B cell (primary cell): ENCODE data around the gene AEBP2. TPM values are rescaled to one million over a fixed set of nuclear protein-coding genes. Genes with fewer than 3 reads are reported as not detected.

Experiments used
- ATAC-seq: fragments of 200-7000 bp; cut with Tn5 transposase; one replicate; pipeline ENCODE4 v1.10.0; 2021; ENCODE audit warnings: low read depth, mild to moderate bottlenecking, moderate number of reproducible peaks, moderate library complexity
- CTCF ChIA-PET: fragments of 350-600 bp; sonication (Branson Sonifier 250); formaldehyde crosslinking; loops from one replicate; lab custom pipeline; 2021; ENCODE audit warnings: antibody characterized with exemption, inconsistent platforms; lab: Charles Lee
- POLR2A ChIA-PET: fragments of 350-600 bp; sonication (Branson Sonifier 250); formaldehyde crosslinking; loops from one replicate; lab custom pipeline; 2021; ENCODE audit warnings: antibody characterized with exemption; lab: Charles Lee
- DNase-seq: peaks from one replicate; pipeline ENCODE4 v3.0.0; 2013
- H2AFZ ChIP-seq: 2 replicates; pipeline ENCODE4 v1.6.1; 2012; ENCODE audit warnings: mild to moderate bottlenecking, low read depth, low read length; ENCODE audit not compliant: insufficient read depth, poor library complexity, severe bottlenecking
- H3K27ac ChIP-seq, 2 donors: 1 replicate in 1 of 2; 2 replicates in 1 of 2; pipeline ENCODE4 v1.5.1; 2012 to 2013; ENCODE audit warnings: low read length in 2 of 2, mild to moderate bottlenecking in 2 of 2, moderate library complexity in 1 of 2
- H3K27me3 ChIP-seq, 4 experiments: fragments of 200-600 bp in 1 of 4; sonication (generic) in 1 of 4; replicated peaks in 1 of 4; 1 replicate in 2 of 4; 2 replicates in 2 of 4; pipeline versions ENCODE4 v1.6.1 to v1.7.0; 2013 to 2016; ENCODE audit warnings: low read length in 3 of 4, mild to moderate bottlenecking in 2 of 4, mixed read lengths in 1 of 4, moderate library complexity in 1 of 4; ENCODE audit not compliant: insufficient read depth in 4 of 4, control insufficient read depth in 3 of 4; ENCODE audit errors: control extremely low read depth in 1 of 4
- H3K36me3 ChIP-seq, 2 experiments: replicated peaks in 1 of 2; 1 replicate in 1 of 2; 2 replicates in 1 of 2; pipeline versions ENCODE4 v1.6.1 to v1.7.1; 2013; ENCODE audit warnings: low read length in 1 of 2; ENCODE audit not compliant: insufficient read depth in 2 of 2, control insufficient read depth in 1 of 2; ENCODE audit errors: control extremely low read depth in 1 of 2, extremely low read depth in 1 of 2
- H3K4me1 ChIP-seq, 2 donors: fragments of 200-600 bp in 1 of 2; sonication (generic) in 1 of 2; 1 replicate in 1 of 2; 2 replicates in 1 of 2; pipeline versions ENCODE4 v1.5.1 to v1.6.1; 2013 to 2017; ENCODE audit warnings: low read length in 2 of 2; ENCODE audit not compliant: control insufficient read depth in 2 of 2, insufficient read depth in 2 of 2
- H3K4me2 ChIP-seq: replicated peaks from 2 replicates; pipeline ENCODE3; 2012; ENCODE audit warnings: mild to moderate bottlenecking, low read depth, low read length; ENCODE audit not compliant: poor library complexity, severe bottlenecking
- H3K4me3 ChIP-seq, 5 experiments: fragments of 200-600 bp in 1 of 5; sonication (generic) in 1 of 5; 1 replicate in 3 of 5; 2 replicates in 2 of 5; pipeline versions ENCODE4 v1.5.1 to v1.7.0; 2011 to 2016; ENCODE audit warnings: low read length in 4 of 5, mild to moderate bottlenecking in 4 of 5, low read depth in 2 of 5, control low read depth in 1 of 5, moderate library complexity in 1 of 5; ENCODE audit not compliant: insufficient read depth in 1 of 5; ENCODE audit errors: control extremely low read depth in 1 of 5, extremely low read depth in 1 of 5
- H3K79me2 ChIP-seq: fragments of 200-600 bp; sonication (generic); one replicate; pipeline ENCODE4 v1.6.0; 2016; ENCODE audit warnings: low read length; ENCODE audit not compliant: control insufficient read depth, insufficient read depth
- H3K9ac ChIP-seq: fragments of 200-600 bp; sonication (generic); 2 replicates; pipeline ENCODE4 v1.6.1; 2017; ENCODE audit warnings: mild to moderate bottlenecking, low read length, moderate library complexity
- H3K9me3 ChIP-seq, 3 donors: one replicate each; pipeline versions ENCODE4 v1.6.1 to v1.7.1; 2013; ENCODE audit warnings: low read length in 2 of 3; ENCODE audit not compliant: control insufficient read depth in 2 of 3, insufficient read depth in 1 of 3; ENCODE audit errors: control extremely low read depth in 1 of 3
- H4K20me1 ChIP-seq: 2 replicates; pipeline ENCODE4 v1.6.0; 2012; ENCODE audit warnings: mild to moderate bottlenecking, low read length; ENCODE audit not compliant: insufficient read depth, control insufficient read depth, poor library complexity, severe bottlenecking
- H3K27ac Mint-ChIP-seq: one replicate; pipeline ENCODE4 v1.8.0; 2021; ENCODE audit warnings: mixed read lengths
- H3K27me3 Mint-ChIP-seq: one replicate; pipeline ENCODE4 v1.8.0; 2021; ENCODE audit warnings: mixed read lengths
- H3K4me1 Mint-ChIP-seq: one replicate; pipeline ENCODE4 v1.8.0; 2021; ENCODE audit warnings: mixed read lengths
- H3K4me3 Mint-ChIP-seq: one replicate; pipeline ENCODE4 v1.8.0; 2021; ENCODE audit warnings: mixed read lengths
- H3K9me3 Mint-ChIP-seq: one replicate; pipeline ENCODE4 v1.8.0; 2022; ENCODE audit warnings: mixed read lengths; ENCODE audit not compliant: insufficient read depth
- EZH2 ChIP-seq: IDR thresholded peaks from 2 replicates; pipeline ENCODE4 v1.6.1; 2012; ENCODE audit warnings: borderline replicate concordance, low read depth, mild to moderate bottlenecking, moderate library complexity, low read length; ENCODE audit not compliant: insufficient read depth, poor library complexity, severe bottlenecking
- WGBS: methylation state at CpG from one replicate; pipeline ENCODE4 v1.1.5; 2013; ENCODE audit warnings: missing lambda C conversion rate; ENCODE audit not compliant: insufficient coverage; 5-methylcytosine and 5-hydroxymethylcytosine counted together
- intact Hi-C: fragments of 100-400 bp; cut with micrococcal nuclease; formaldehyde crosslinking; loops from one replicate; pipeline ENCODE4 v1.10.0; 2022
- polyA plus RNA-seq: library from polyadenylated mRNA; depleted of rRNA; stranded (reverse); fragments of >200 nt; gene quantifications from 2 replicates; pipeline ENCODE4 v1.2.3, GENCODE V29; 2012
- total RNA-seq, 2 donors: library from RNA; stranded (reverse); fragments of 120-200 nt in 1 of 2; gene quantifications; 1 replicate in 1 of 2; 2 replicates in 1 of 2; pipeline versions ENCODE4 v1.2.3 to v1.2.4, GENCODE V29; 2013 to 2022
- TF ChIP-seq, protein P1 (sequence below): fragments of 200-600 bp; IDR thresholded peaks from one replicate; pipeline ENCODE4 v1.8.0; 2022; ENCODE audit warnings: antibody characterized with exemption, mild to moderate bottlenecking

Gene AEBP2
- total and polyA plus RNA-seq, 2 donors (not counting 1 experiment from before 2014, with no cell fraction given) = 12.1 to 67.8 TPM

DNA sequence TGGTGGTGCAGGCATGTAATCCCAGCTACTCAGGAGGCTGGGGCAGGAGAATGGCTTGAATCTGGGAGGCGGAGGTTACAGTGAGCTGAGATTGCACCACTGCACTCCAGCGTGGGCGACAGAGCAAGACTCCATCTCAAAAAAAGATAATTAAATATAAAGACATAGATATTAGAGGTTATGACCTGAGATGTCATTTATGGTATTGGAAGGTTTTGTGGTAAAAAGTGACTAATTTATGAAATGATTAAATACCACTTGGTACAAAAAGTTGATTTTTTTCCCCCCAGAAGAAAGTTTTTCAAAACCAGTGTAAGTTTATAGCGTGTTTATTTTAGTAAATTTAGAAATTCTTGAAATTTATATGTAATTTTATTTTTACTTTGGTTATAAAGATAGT, 4.3 kb downstream of the AEBP2 start:
- Histone ChIP-seq H3K27ac (no peak overlapping the region), H3K36me3 (no peaks in the 10 kb centered on the region), H3K27me3 (no peaks in the 10 kb centered on the region), H3K9ac (no peak overlapping the region), H4K20me1 (peaks cover 74% of the 10 kb centered on the region), H3K9me3 (no peaks in the 10 kb centered on the region), H3K4me2 (no peak overlapping the region), H3K4me1 (peaks cover 16% of the 10 kb centered on the region in 2 donors), H3K79me2 (peaks cover 79% of the 10 kb centered on the region), H3K4me3 (no peak overlapping the region), H2AFZ (no peak overlapping the region)
- ChIA-PET POLR2A (no interaction called here), CTCF (no interaction called here)
- intact Hi-C loops = loop anchor here (5.0 kb wide), 1 partner anchor 1994 kb away; the partner anchor contains the start of gene PYROXD1
- H3K4me3 Mint-ChIP-seq = no peak overlapping the region
- no peak for TF ChIP-seq EZH2
- TF ChIP-seq, protein P1, sequence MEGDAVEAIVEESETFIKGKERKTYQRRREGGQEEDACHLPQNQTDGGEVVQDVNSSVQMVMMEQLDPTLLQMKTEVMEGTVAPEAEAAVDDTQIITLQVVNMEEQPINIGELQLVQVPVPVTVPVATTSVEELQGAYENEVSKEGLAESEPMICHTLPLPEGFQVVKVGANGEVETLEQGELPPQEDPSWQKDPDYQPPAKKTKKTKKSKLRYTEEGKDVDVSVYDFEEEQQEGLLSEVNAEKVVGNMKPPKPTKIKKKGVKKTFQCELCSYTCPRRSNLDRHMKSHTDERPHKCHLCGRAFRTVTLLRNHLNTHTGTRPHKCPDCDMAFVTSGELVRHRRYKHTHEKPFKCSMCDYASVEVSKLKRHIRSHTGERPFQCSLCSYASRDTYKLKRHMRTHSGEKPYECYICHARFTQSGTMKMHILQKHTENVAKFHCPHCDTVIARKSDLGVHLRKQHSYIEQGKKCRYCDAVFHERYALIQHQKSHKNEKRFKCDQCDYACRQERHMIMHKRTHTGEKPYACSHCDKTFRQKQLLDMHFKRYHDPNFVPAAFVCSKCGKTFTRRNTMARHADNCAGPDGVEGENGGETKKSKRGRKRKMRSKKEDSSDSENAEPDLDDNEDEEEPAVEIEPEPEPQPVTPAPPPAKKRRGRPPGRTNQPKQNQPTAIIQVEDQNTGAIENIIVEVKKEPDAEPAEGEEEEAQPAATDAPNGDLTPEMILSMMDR = no peak
- WGBS = no CpG with 5 or more reads among the region's 4 CpGs
- H3K9me3 Mint-ChIP-seq = no peaks in the 10 kb centered on the region
- no peak for ATAC-seq
- no peak overlapping the region for H3K27ac Mint-ChIP-seq
- H3K4me1 Mint-ChIP-seq = peaks cover 58% of the 10 kb centered on the region
- H3K27me3 Mint-ChIP-seq = no peaks in the 10 kb centered on the region
- DNase-seq = no peak

DNA sequence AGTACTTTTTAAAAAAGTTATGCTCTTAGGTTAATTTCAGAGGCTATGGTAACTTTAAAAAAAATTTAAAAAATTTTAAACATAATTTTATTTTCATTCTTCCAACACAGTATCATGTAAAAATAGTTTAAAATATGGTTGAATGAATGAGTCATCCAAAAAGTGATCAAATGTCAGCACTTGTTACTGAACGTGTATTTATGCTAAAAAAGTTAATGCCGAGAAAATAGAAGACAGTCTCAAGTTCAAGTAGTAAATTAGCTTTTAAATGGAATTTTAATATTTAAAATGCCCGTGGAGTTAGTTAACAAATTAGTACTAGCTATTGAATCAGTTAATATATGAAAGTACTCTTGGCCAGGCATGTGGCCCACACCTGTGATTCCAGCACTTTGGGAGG, 4.8 kb downstream of the AEBP2 start:
- Histone ChIP-seq H3K4me3 (no peak overlapping the region), H3K27ac (no peak overlapping the region), H3K9me3 (no peaks in the 10 kb centered on the region), H3K9ac (no peak overlapping the region), H3K79me2 (peaks cover 84% of the 10 kb centered on the region), H3K27me3 (no peaks in the 10 kb centered on the region), H4K20me1 (peaks cover 79% of the 10 kb centered on the region), H3K4me2 (no peak overlapping the region), H3K36me3 (no peaks in the 10 kb centered on the region), H2AFZ (no peak overlapping the region), H3K4me1 (peaks cover 12 to 16% of the 10 kb centered on the region in 2 donors)
- TF ChIP-seq, protein P1 = no peak
- no peak for TF ChIP-seq EZH2
- ATAC-seq (no peak), DNase-seq (no peak)
- CTCF ChIA-PET = no interaction called here
- POLR2A ChIA-PET = no interaction called here
- no peaks in the 10 kb centered on the region for H3K9me3 Mint-ChIP-seq
- no peak overlapping the region for H3K27ac Mint-ChIP-seq
- H3K4me3 Mint-ChIP-seq = no peak overlapping the region
- intact Hi-C loops = loop anchor here (5.0 kb wide), 1 partner anchor 1993 kb away; the partner anchor contains the start of gene PYROXD1
- WGBS = 82% methylated on average over 3 of the region's 3 CpGs
- H3K27me3 Mint-ChIP-seq = no peaks in the 10 kb centered on the region
- H3K4me1 Mint-ChIP-seq = peaks cover 58% of the 10 kb centered on the region
